ENCODE measurements around the gene PLCH2.
"Not testable (repeated sequence)": the region's sequence is repeated elsewhere in the genome, so short reads cannot be mapped to it uniquely, and the experiment has no call there.

Gene PLCH2

GRCh38 chr1:2476061-2476999, at the start of gene PLCH2:
TSS of gene PLCH2 (plus strand) at chr1:2476289. CDS start at chr1:2476589, 300 bp downstream.
- no peak for DNase-seq (ENCODE audit: low read depth)

DNA sequence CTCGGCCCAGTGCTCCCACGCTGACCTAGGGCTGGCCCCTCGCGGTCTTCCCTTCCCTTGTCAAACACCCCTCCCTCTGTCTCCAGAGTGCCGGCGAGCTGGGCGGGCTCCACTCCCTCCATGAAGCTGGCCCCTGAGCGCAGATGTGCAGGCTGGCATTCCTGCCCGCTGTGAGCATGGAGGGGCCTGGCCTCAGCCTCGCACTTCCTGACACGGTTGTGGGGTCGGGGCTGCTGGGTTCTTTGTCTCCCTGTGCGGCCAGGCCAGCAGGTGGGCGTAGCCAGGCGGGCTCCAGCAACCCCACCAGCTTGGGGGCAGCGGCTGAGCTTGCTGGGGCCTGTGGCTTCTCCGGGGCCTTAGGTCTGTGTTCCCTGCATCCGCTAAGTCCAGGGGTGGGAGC, 49.5 kb upstream of the PLCH2 start:
- no peak for DNase-seq (ENCODE audit: low read depth)

- DNase-seq (ENCODE audit: low read depth) = no peak
Observed at GRCh38 chr1:2427051-2427450, 49.0 kb upstream of the PLCH2 start.

GRCh38 chr1:2427976-2428375, 48.1 kb upstream of the PLCH2 start:
- no peak for DNase-seq (ENCODE audit: low read depth)

DNA sequence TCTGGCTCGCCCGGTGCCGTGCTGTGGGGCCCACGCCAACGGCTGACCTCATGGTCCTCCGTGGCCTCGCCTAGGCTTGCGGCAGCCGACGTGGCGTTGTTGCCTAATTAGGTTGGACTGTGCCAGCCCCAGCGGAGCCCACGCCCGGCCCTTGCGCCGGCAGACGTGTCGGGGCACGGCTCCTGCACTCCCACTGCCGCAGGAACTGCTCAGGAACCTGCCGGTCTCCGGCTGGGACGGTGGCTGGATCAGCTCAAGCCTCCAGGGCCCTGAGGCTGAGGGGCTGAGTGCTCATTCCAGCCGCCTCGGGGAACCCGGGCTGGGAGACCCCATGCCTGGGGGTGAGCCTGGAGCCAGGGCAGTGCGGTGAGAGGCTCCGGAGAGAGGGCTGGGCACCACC, 47.6 kb upstream of the PLCH2 start:
- no peak for DNase-seq (ENCODE audit: low read depth)

- DNase-seq (ENCODE audit: low read depth) = no peak
Observed at GRCh38 chr1:2429780-2430591, 46.1 kb upstream of the PLCH2 start.

GRCh38 chr1:2430592-2430973, 45.5 kb upstream of the PLCH2 start:
- no peak for DNase-seq (ENCODE audit: low read depth)

- DNase-seq (ENCODE audit: low read depth) = no peak
Observed at GRCh38 chr1:2431103-2431502, 45.0 kb upstream of the PLCH2 start.

DNA sequence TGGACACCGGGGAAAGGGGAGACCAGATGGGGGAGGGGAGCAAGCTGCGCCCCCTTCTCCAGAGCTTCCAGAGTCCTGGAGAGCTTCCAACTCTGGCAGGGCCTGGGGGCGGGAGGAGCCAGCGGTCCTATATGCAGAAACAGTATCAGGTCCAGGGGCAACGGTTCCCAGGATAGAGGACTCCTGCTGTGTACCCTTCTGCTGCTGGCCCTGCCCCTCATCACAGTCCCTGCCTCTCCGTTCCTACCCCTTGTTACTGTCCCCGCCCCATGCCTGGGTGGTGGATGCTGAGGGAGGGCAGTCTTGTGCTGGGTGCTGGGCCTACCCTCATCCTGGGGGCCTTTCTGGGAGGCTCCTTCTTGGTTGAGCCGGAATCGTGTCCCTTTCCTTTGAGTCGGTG, 44.6 kb upstream of the PLCH2 start:
- DNase-seq (ENCODE audit: low read depth) = no peak

DNA sequence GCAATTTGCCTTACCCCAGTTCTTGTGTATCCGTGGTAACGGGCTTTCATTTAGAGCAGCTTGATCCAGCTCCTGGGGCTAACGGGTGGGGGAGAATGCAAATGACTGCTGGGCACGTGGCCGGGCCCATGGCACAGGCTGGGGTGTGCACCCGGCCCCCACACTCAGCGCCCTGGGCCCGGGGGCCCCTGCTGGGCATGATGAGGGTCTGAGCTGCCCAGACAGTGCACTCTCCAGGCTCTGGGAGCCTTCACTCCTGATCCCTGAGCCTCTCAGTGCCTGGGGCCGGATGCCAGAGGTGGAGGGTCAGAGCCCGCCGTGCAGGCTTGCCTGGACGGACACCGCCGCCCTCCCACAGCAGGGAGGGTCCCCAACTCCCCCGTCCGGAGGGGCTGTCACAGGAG, 43.6 kb upstream of the PLCH2 start:
- no peak for DNase-seq (ENCODE audit: low read depth)

DNA sequence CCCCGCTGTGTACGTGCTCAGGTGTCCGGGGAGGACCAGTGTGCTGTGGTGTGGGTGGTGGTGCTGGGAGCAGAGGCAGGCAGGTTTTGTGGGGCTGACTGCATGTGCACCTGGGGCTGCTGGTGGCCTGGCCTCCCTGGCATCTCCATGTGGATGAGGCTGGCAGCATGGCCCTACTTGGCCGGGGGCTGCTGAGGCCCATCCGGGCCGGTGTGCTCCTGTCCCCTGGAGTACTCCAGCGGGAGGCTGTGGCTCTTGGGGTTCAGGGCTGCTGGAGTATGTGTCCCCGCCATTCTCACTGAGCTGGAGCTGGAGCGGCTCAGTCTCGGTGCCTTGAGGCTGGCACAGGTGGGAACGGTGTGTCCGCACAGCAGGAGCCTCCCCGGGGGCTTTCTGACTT, 42.9 kb upstream of the PLCH2 start:
- no peak for DNase-seq (ENCODE audit: low read depth)

- no peak for DNase-seq (ENCODE audit: low read depth)
Observed at GRCh38 chr1:2433936-2434655, 42.0 kb upstream of the PLCH2 start.

DNA sequence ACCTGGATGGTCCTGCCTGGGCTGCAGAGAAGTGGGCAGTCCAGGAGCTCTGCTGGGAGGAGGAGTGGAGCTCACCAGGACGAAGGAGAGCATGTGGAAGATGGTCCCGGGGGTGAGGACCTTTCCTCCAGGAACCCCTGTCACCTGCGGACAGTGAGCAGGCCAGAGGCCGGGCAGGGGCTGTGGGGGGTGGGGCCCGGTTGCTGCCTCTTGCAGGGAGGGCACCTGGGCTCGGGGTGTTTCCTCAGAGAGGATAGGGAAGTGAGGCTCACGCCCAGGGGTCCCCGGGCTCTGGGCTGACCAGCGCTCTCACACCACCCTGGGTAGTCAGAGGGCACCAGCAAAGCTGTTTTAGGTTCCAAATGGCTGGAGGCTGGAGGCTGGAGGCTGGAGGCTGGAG, 41.0 kb upstream of the PLCH2 start:
- DNase-seq (ENCODE audit: low read depth) = no peak

DNA sequence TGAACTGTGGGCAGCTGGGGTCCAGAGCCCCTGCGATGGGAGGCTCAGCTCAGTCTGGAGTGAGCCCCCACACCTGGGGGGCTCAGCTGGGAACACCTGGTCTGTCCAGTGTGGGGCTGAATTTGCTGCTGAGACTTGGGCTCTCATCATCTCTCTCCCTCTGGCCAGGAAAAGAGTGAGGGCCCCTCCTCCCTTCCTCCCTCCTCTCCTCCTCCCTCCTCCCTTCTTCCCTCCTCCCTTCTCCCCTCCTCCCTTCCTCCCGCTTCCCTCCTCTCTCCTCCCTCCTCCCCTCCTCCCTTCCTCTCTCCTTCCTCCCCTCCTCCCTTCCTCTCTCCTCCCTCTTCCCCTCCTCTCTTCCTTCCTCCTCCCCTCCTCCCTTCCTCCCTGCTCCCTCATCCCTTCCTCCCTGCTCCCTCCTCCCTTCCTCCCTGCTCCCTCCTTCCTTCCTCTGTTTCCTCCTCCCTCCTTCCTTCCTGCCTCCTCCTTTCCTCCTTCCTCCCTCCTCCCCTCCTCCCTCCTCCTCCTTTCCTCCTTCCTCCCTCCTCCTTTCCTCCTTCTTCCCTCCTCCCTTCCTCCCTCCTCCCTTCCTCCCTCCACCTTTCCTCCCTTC, 40.2 kb upstream of the PLCH2 start:
- no peak for DNase-seq (ENCODE audit: low read depth)

GRCh38 chr1:2436876-2437275, 39.2 kb upstream of the PLCH2 start:
- DNase-seq (ENCODE audit: low read depth) = no peak

- no peak for DNase-seq (ENCODE audit: low read depth)
Observed at GRCh38 chr1:2437617-2438016, 38.5 kb upstream of the PLCH2 start.

DNA sequence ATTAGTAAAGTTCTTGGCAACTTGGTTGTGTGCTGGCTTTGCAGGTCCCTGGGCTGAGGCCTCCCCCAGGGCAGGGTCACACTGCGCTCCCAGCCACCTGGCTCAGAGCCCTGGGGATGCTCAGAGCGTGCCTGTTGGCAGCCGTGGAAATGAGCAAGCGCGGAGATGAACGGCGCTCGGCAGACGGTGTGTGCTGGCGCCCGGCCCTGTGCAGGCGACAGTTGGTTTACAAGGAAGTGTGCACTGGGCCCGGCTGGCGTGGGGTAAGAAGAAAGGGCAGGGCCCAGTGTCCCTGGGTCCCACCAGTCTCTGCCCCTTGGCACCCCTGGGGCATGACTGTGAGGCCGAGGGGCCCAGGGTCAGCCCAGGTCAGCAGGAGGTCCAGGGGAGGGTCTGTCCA, 38.1 kb upstream of the PLCH2 start:
- no peak for DNase-seq (ENCODE audit: low read depth)

- DNase-seq (ENCODE audit: low read depth) = no peak
Observed at GRCh38 chr1:2438641-2439040, 37.4 kb upstream of the PLCH2 start.

- DNase-seq (ENCODE audit: low read depth) = no peak
Observed at GRCh38 chr1:2439369-2439768, 36.7 kb upstream of the PLCH2 start.

DNA sequence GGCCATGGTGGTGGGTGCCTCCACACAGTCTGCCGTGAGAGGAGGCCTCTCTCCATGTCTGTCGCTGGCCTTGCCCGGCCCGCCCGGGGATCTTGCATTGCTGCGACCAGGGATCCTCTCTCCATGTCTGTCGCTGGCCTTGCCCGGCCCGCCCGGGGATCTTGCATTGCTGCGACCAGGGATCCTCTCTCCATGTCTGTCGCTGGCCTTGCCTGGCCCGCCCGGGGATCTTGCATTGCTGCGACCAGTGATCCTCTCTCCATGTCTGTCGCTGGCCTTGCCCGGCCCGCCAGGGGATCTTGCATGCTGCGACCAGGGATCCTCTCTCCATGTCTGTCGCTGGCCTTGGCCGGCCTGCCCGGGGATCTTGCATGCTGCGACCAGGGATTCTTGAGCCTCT, 35.7 kb upstream of the PLCH2 start:
- DNase-seq (ENCODE audit: low read depth) = not testable (repeated sequence)

DNA sequence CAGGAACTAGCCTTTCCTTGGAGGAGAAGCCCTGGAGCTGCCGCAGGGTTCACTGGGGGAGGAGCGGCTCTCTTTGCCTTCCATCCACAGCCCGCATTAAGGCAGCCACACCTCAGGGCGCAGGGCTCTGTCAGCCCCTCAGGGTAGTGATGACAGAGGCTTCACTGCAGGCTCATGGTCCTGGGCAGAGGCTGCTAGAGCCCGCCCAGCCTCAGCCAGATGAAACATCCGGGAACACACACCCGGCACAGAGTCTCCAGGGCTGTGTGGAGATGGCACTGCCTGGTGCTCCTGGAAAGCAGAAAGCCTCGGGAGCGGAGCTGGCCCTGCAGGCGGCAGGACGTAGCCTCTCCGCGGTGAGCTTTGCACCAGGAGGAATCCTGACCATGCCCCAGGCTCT, 34.3 kb upstream of the PLCH2 start:
- no peak for DNase-seq (ENCODE audit: low read depth)

DNA sequence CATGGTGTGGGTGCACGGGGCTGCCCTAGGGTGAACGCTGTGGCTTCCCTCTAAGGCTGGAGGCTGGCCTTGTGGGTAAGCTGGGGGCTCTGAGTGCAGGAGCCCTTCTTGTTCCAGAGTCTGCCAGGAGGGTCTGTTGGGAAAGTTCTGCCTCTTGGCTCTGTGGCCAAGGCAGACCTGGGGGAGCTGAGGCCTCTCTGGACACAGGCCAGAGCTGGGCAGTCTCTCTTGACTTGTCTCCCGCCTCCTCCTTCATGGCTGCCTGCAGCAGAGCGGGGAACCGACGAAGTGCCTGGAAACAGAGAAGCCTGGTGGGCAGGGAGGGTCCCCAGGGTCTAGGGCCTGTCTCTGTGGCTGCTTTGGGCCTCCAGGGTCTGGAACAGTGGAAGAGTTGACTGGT, 33.4 kb upstream of the PLCH2 start:
- no peak for DNase-seq (ENCODE audit: low read depth)
